Measurements from ENCODE around the gene ODF4. TPM values are rescaled to one million over a fixed set of nuclear protein-coding genes. Genes with fewer than 3 reads are reported as not detected.
"Not testable (repeated sequence)": the region's sequence is repeated elsewhere in the genome, so short reads cannot be mapped to it uniquely, and the experiment has no call there.

The ODF4 gene
- total and polyA plus RNA-seq, 2 donors, result not detected

DNA sequence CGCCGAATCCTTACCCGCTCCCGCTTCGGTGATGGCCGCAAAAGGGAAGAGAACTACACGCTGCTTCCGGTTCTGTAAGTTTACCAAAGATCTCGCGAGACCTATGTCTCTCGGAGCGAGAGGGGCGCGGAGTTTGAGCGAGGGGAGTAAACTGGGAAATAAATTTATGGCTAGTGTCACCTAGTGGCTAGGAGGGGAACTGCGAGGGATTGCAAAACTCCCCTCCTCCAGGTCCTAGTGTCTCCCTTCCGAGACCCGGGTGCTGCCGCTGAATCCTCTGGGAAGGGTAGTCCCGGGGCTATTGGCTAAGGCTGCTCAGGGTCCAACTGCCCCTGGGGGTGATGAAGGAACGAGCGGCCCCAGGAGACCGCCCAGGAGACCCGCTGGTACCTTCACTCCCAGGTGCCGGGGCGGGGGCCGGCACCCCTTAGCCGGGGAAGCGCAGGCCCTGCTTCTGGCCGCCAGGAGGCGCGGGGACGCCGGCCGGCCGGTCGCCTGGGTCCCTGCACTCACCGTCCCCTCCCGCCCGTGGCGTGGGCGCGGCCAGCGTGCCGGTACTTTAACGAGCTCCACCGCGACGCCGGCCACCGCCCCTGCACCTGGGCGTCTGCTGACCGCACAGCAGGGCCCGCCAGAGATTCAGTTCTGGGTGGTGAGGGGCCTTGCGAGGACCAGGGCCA, 43.6 kb downstream of the ODF4 start, which contains the start of gene RPL26:
RPL26 (minus strand) TSS at position 51 of the 680 bp plus-strand sequence. CDS start 883 bp downstream, outside the sequence.
- DNase-seq (ENCODE audit: extremely low spot score), result peak; percentile 98
- no peaks in the 10 kb centered on the region for H3K4me1 ChIP-seq (ENCODE audit: insufficient read depth)

DNA sequence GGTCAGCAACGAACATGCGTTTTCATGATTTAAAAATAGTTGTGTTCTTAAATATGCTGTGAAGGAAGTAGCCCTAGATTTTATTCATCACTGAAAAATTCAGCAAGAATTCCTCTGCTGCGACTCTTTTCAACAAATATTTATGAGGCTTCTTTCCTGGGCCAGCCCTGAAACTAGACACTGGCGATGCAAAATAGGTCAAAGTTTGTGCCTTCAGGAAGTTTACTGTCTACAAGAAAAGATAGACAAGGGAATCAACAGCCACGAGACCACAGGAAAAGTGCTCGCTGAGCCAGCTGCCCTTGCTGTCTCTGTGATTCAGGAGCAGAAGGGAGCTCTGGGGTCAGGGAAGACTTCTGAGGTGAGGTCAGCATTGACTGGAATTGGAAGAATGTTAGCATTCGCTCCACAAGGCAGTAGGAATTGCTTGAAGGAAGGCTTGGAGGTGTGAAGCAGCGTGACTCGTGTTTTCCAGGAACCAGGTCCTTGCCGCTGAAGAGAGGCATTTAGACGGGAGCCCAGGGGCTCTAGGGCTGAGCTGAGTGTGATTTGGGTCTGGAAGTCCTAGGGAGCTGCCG, 45.2 kb downstream of the ODF4 start:
- no peak for DNase-seq (ENCODE audit: extremely low spot score)
- no peaks in the 10 kb centered on the region for H3K4me1 ChIP-seq (ENCODE audit: insufficient read depth)
- H3K4me3 ChIP-seq (ENCODE audit: low read depth, low read length), result no peak overlapping the region
- no peak overlapping the region for H3K27ac ChIP-seq (ENCODE audit: low read depth)
- 60% methylated on average over 12 of the region's 12 CpGs for WGBS
- H3K36me3 ChIP-seq (ENCODE audit: insufficient read depth), result no peaks in the 10 kb centered on the region

More for the DNA sequence above, 43.6 kb downstream of the ODF4 start, which contains the start of gene RPL26:
- under 1% methylated on average over 55 of the region's 55 CpGs for WGBS
- H3K4me3 ChIP-seq (ENCODE audit: low read depth, low read length), result peak within 1 kb of the TSS; percentile 81
- H3K27ac ChIP-seq (ENCODE audit: low read depth), result peak within 1 kb of the TSS; percentile 86
- no peaks in the 10 kb centered on the region for H3K36me3 ChIP-seq (ENCODE audit: insufficient read depth)

DNA sequence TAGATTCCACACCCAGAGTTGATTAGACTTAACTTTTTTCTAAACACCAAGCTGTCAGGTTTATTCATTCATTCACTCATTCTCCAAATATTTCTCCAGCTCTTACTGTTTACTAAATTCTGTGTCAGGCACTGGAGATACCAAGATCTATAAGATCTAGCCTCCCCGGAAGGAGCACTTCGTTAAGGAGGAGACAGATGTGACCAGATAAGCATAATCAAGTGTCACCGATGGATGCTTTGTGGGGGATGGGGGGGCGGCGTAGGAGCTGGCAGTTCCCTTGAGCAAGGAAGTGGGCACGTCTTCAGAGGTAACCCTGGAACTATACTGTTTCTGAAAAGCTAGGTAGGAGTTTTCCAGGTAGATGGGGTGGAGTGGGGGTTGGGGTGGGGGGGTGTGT, 47.2 kb downstream of the ODF4 start:
- WGBS, result 62% methylated on average over 6 of the region's 6 CpGs
- no peaks in the 10 kb centered on the region for H3K4me1 ChIP-seq (ENCODE audit: insufficient read depth)
- H3K4me3 ChIP-seq (ENCODE audit: low read depth, low read length), result no peak overlapping the region
- no peaks in the 10 kb centered on the region for H3K36me3 ChIP-seq (ENCODE audit: insufficient read depth)
- DNase-seq (ENCODE audit: extremely low spot score), result no peak
- H3K27ac ChIP-seq (ENCODE audit: low read depth), result no peak overlapping the region

DNA sequence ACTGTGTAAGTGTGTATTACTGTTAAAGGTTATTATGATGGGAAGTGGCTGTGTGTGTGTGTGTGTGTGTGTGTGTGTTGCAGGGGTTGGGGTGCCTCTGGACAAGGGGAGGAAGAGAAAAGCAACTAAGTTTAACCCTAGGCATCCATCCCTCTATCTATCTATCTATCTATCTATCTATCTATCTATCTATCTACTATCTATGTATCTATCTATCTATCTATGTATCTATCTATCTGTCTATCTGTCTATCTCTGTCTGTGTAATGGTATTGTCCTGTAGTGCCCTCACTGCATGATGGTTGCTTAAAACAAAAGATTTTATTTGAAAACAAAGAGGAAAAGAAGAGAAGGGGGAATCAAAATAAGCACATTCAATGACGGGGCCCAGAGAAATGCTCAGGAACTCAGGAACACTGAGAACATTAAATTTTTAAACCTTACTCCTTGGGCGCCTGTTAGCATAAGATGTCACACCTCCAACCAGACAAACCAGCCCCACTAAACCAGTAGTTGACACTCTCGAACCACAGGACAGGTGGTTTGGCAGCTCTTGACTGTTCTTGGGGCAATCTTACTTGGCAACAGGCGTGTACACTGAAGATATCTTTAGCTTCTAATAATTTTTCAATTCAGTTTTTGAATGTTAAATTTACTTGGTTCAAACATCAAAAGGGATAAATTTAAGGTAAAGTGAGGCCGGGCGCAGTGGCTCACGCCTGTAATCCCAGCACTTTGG, 48.4 kb downstream of the ODF4 start:
- DNase-seq (ENCODE audit: extremely low spot score), result no peak
- H3K4me3 ChIP-seq (ENCODE audit: low read depth, low read length), result no peak overlapping the region
- WGBS, result 90% methylated on average over 7 of the region's 7 CpGs
- no peak overlapping the region for H3K27ac ChIP-seq (ENCODE audit: low read depth)
- H3K4me1 ChIP-seq (ENCODE audit: insufficient read depth), result no peaks in the 10 kb centered on the region
- H3K36me3 ChIP-seq (ENCODE audit: insufficient read depth), result no peaks in the 10 kb centered on the region

DNA sequence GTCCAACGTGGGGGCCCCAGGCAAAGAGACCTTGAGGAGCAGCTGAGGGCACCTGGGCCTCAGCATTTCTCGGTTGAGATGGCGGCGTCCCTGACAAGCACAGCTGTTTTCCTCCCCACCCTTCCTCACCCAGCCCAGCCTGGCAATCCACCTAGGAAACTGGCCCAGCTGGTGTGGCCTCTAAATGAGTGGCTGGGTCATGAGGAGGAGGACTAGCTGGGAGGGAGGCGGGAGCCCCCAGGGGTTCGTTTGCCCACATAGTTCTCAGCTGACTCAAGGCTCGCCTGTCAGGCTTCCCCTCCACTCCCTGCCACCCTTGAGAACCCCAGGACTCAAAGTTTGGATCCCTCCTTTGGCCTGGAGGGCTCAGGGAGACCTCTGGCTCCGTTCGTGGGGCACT, 52.1 kb downstream of the ODF4 start:
- no peaks in the 10 kb centered on the region for H3K36me3 ChIP-seq (ENCODE audit: insufficient read depth)
- 40% methylated on average over 9 of the region's 9 CpGs for WGBS
- H3K27ac ChIP-seq (ENCODE audit: low read depth), result no peak overlapping the region
- H3K4me1 ChIP-seq (ENCODE audit: insufficient read depth), result no peaks in the 10 kb centered on the region
- DNase-seq (ENCODE audit: extremely low spot score), result no peak
- no peak overlapping the region for H3K4me3 ChIP-seq (ENCODE audit: low read depth, low read length)

DNA sequence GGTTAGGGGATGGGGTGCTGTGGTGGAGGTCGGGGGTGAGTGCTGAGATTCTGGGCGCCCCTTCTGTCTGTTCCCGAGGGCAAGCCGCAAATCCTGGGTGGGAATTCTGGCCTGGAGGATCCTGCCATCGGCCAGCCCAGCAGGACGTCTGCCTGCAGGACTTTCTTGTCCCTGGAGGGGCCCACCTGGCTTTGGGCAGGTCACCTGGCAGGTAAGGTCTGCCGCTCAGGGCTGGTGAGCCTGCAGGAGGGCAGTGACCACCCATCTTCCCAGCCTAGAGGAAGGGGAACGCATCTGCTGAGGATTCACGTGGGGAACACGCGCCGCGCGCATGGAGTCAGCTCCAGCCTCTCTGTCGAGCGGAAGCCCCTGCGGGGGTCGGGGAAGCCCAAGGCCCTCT, 52.6 kb downstream of the ODF4 start:
- 63% methylated on average over 18 of the region's 18 CpGs for WGBS
- no peaks in the 10 kb centered on the region for H3K36me3 ChIP-seq (ENCODE audit: insufficient read depth)
- DNase-seq (ENCODE audit: extremely low spot score), result no peak

DNA sequence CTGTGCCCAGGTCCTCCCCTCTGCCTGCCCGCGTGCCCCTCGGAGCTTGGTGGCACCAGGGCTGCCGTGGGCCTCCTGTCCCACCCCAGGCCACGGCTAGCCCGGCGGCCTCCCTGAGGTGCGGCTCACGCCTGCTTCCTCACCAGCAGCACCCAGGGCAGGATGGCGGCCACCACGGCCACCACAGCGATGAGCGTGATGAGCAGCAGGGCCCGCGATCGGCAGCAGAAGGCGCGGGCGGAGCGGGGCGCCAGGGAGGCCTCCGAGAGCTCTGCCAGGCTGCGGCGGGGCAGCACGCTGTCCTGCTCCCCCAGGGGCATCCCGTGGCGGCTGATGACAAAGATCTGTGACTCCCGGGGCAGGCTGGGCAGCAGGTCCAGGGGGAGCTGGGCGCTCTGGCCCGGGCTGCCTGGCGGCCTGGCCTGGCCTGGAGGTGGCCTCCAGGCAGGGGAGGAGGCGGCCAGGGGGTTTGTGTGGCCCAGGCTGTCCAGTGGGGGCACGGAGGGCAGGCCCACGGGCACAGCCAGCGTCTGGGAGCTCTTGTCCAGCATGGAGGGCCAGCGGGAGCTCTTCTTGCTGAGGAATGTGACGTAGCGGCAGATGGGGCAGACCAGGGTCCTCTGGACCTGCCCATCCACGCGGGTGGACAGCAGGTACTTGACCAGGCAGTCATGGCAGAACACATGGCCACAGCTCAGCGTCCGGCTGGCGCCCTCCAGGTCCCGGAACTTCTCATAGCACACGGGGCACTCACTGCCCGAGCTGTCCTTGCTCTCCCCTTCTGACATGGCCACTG, 53.2 kb downstream of the ODF4 start:
- DNase-seq (ENCODE audit: extremely low spot score), result no peak
- no peaks in the 10 kb centered on the region for H3K36me3 ChIP-seq (ENCODE audit: insufficient read depth)
- H3K4me1 ChIP-seq (ENCODE audit: insufficient read depth), result no peaks in the 10 kb centered on the region
- no peak overlapping the region for H3K27ac ChIP-seq (ENCODE audit: low read depth)
- no peak overlapping the region for H3K4me3 ChIP-seq (ENCODE audit: low read depth, low read length)
- WGBS, result 86% methylated on average over 46 of the region's 46 CpGs

More for the DNA sequence above, 52.6 kb downstream of the ODF4 start:
- H3K4me3 ChIP-seq (ENCODE audit: low read depth, low read length), result no peak overlapping the region
- H3K4me1 ChIP-seq (ENCODE audit: insufficient read depth), result no peaks in the 10 kb centered on the region
- no peak overlapping the region for H3K27ac ChIP-seq (ENCODE audit: low read depth)

DNA sequence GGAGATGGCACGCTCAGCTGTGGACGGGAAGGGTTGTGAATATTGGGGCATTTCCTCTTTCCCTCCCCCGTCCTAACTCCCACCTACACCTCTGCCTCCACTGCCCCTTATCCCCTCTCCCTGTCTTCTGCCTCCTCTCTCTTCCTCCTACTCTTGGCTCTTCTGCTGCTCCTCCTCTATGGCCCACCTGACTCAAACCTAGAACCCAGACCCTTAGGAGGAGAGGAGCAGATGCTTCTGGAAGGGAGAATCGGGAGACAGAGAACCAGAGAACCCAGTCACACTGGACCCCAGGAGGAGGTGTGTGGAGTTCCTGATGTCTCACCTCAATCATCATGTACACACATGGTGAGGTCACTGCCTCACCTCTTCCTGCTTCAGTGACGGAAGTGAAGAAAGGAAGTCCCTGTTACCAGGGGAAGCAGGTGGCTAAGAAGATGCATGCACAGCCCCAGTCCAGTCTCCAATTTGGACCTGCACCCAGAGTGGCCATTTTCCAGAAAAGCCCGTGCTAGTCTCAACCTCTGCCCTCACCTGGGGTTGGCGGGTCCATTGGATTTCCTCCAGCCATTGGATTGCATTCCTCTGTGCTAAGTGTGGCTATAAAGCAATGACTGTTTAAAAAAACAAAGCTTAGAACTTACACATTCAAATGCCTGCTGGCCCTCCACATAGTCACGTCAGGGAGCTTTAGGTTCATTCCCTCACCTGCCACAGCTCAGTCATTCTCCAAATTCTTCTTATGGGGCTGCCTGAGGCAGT, 54.0 kb downstream of the ODF4 start:
- H3K27ac ChIP-seq (ENCODE audit: low read depth), result no peak overlapping the region
- 61% methylated on average over 8 of the region's 8 CpGs for WGBS
- H3K36me3 ChIP-seq (ENCODE audit: insufficient read depth), result no peaks in the 10 kb centered on the region
- H3K4me1 ChIP-seq (ENCODE audit: insufficient read depth), result no peaks in the 10 kb centered on the region
- H3K4me3 ChIP-seq (ENCODE audit: low read depth, low read length), result no peak overlapping the region
- no peak for DNase-seq (ENCODE audit: extremely low spot score)

DNA sequence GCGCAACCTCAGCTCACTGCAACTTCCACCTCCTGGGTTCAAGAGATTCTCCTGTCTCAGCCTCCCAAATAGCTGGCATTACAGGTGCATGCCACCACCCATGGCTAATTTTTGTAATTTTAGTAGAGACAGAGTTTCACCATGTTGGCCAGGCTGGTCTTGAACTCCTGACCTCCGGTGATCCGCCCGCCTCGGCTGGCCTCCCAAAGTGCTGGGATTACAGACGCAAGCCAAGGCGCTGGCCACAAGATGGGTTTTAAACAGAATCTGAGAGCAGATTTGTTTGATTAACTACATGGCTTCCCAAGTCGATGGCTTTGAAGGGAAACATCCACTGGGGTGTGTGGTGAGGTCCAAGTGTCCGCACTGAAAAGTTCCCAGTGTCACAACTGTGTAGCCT, 54.9 kb downstream of the ODF4 start:
- H3K36me3 ChIP-seq (ENCODE audit: insufficient read depth); DNase-seq (ENCODE audit: extremely low spot score); H3K27ac ChIP-seq (ENCODE audit: low read depth); H3K4me3 ChIP-seq (ENCODE audit: low read depth, low read length); H3K4me1 ChIP-seq (ENCODE audit: insufficient read depth): not testable (repeated sequence)
- WGBS, result 81% methylated on average over 9 of the region's 9 CpGs

Small RNA genes lying within 50 kb of the gene (small RNA-seq; reads per million reads assigned to genes)
- gene RF00265, result not detected

Other genes starting within 250 kb of the ODF4 start
- not detected for gene ALOXE3, start 221.3 kb upstream of the ODF4 start, total RNA-seq
- not detected for gene ALOXE3, start 221.3 kb upstream of the ODF4 start, polyA plus RNA-seq
- not detected for gene HES7, start 215.7 kb upstream of the ODF4 start, total RNA-seq
- gene HES7, start 215.7 kb upstream of the ODF4 start, polyA plus RNA-seq, result 0.24 TPM
- gene PER1, start 187.4 kb upstream of the ODF4 start, total RNA-seq, result 29.9 TPM
- 183 TPM for gene PER1, start 187.4 kb upstream of the ODF4 start, polyA plus RNA-seq
- 12.1 TPM for gene VAMP2, start 176.9 kb upstream of the ODF4 start, total RNA-seq
- gene VAMP2, start 176.9 kb upstream of the ODF4 start, polyA plus RNA-seq, result 81.4 TPM
- 40.4 TPM for gene TMEM107, start 163.5 kb upstream of the ODF4 start, total RNA-seq
- gene TMEM107, start 163.5 kb upstream of the ODF4 start, polyA plus RNA-seq, result 21.6 TPM
- gene BORCS6, start 149.7 kb upstream of the ODF4 start, total RNA-seq, result 3.6 TPM
- 14.9 TPM for gene BORCS6, start 149.7 kb upstream of the ODF4 start, polyA plus RNA-seq
- gene AURKB, start 129.3 kb upstream of the ODF4 start, total RNA-seq, result 9.3 TPM
- 0.66 TPM for gene AURKB, start 129.3 kb upstream of the ODF4 start, polyA plus RNA-seq
- gene CTC1, start 91.8 kb upstream of the ODF4 start, total RNA-seq, result 7.9 TPM
- 16.1 TPM for gene CTC1, start 91.8 kb upstream of the ODF4 start, polyA plus RNA-seq
- gene PFAS, start 90.6 kb upstream of the ODF4 start, total RNA-seq, result 13.6 TPM
- gene PFAS, start 90.6 kb upstream of the ODF4 start, polyA plus RNA-seq, result 13.1 TPM
- gene RANGRF, start 51.2 kb upstream of the ODF4 start, total RNA-seq, result 4.3 TPM
- gene RANGRF, start 51.2 kb upstream of the ODF4 start, polyA plus RNA-seq, result 49.3 TPM
- 1.2 TPM for gene SLC25A35, start 44.4 kb upstream of the ODF4 start, total RNA-seq
- 6.0 TPM for gene SLC25A35, start 44.4 kb upstream of the ODF4 start, polyA plus RNA-seq
- 3.7 TPM for gene ARHGEF15, start 29.6 kb upstream of the ODF4 start, total RNA-seq
- gene ARHGEF15, start 29.6 kb upstream of the ODF4 start, polyA plus RNA-seq, result 13.0 TPM
- 3,064 TPM for gene RPL26, start 43.4 kb downstream of the ODF4 start, total RNA-seq
- gene RPL26, start 43.4 kb downstream of the ODF4 start, polyA plus RNA-seq, result 3,805 TPM
- gene RNF222, start 58.0 kb downstream of the ODF4 start, total RNA-seq, result not detected
- gene RNF222, start 58.0 kb downstream of the ODF4 start, polyA plus RNA-seq, result not detected
- 57.4 TPM for gene NDEL1, start 96.0 kb downstream of the ODF4 start, total RNA-seq
- gene NDEL1, start 96.0 kb downstream of the ODF4 start, polyA plus RNA-seq, result 43.9 TPM

Measured in urinary bladder (tissue), 4 donors.